Stimulated activated CD4-positive, alpha-beta T cell treated with anti-CD3 and anti-CD28 coated beads, Interleukin-4, amount 100 ng/mL, for 1 hour (primary cell): ENCODE measurements around the gene NRAP.
"Not testable (repeated sequence)": the region's sequence is repeated elsewhere in the genome, so short reads cannot be mapped to it uniquely, and the experiment has no call there.

Source experiments
- DNase-seq: peaks from one replicate; pipeline ENCODE4 v3.0.0-alpha.2; 2020

NRAP gene

DNA sequence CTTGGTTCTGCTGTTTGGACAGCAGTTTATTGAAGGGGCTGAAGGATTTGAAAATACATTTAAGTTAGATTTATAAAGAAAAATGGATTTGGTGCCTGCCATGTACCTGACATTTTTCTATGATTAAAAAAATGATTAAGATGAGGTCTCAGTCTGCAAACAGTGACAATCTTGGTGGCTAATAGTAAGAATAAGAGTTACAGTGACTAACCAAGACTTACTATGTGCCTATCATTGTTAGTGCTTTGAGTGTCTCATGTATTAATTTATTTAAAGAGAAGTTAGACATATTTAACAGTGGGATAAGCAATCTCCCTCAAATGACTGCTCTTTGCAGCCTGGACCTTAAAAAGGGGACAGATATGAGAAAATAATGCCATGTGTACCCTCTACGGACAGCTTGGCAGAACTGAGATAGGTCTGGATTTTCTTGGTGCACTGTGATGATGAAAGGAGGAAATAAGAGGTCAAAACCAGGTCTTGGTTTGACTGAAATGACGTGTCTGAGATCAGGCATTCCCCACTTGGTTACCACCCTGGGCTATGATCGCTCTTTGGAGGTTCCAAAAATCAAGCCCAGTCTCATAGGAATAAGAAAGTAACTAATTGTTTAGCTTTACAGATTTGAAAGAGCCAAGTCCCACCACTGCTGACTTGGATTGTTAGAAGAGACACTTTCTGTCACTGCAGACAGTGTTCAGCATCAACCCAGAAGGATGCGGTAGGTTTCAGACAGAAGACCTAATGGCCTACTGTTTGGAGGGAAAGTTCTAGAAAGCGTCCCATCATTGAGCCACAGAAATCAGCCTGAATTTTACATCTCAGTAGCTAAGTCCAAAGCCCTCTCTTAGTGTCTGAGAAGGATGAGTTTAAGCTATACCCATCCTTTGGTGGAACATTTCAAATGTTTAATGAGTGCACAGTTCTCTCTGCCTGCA is 18.0 kb upstream of the NRAP start:
- no peak for DNase-seq

DNA sequence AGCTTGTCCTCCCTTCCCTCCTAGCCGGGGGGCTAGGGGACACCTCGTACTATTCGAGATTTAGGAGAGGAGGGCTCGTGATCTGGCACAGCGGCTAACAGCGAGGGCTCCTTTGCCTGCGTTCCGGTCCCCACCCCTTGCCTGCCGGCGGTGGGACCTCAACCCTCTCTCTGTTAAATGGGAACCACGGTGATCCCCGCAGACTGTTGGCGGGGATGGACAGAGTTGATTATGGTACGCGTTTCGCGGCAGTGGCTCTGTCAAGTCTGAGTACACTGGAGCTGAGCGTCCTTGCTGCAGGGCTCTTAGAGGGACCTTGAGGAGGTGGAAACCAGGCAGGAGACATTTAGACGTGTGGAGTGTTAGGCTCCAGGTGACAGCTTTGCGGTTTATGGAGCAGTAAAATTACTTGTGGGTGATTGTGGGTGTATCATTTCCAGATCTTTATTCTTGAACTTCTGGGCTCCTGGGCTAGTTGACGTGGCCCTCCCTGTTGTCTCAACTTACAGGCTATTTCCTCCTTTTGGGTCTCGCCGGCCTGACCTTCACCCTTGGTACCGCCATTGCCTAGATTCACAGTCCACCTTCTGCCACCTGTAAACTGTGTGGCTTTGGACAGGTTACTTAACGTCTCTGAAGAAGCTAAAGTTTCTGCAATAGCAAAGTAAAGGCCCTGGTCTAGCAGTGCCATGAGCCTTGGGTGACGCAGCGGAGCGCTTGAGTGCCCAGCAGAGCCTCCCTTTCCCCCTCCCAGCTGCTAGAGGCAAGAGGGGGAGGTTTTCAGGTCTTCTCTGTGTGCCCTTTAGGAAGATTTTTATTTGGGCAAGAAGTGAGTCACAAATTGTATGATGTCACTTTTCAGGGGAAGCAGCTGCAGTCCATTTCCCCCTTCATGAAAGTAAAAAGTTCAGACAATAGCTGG is 16.6 kb upstream of the NRAP start:
- DNase-seq = peak; percentile 18

GRCh38 chr10:113679463-113680189 is 15.8 kb upstream of the NRAP start, which contains the start of gene CASP7:
TSS of gene CASP7 (plus strand) at chr10:113679912. CDS start at chr10:113697494, 17,582 bp downstream.
- DNase-seq = peak; percentile 78

DNA sequence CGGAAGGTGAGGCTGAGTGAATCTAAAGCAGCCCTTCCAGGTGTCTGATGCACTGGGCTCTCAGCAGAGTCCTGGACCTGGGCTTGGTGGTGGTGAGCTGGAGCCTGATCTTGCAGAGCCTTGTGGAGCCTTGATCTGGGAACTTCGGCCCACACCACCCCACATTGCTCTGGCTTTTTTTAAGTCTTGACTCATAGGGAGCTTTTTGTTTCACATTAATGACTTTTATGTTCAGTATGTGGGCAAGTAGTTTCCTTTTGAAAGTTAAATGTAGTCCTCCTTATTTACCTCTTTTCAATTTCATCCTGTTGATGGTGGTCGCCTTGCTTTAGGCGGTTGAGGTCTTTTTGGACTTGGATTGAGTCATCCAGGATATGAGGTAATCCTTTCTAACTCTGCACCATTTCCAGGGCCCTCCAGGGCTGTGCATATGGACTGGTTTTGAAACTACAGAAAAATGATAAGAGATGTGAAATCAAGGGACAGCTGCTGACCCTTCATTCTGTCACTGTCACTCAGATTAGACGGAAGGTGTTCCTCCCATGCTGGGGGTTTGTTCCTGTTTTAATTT is 2.9 kb upstream of the NRAP start:
- DNase-seq = no peak

DNA sequence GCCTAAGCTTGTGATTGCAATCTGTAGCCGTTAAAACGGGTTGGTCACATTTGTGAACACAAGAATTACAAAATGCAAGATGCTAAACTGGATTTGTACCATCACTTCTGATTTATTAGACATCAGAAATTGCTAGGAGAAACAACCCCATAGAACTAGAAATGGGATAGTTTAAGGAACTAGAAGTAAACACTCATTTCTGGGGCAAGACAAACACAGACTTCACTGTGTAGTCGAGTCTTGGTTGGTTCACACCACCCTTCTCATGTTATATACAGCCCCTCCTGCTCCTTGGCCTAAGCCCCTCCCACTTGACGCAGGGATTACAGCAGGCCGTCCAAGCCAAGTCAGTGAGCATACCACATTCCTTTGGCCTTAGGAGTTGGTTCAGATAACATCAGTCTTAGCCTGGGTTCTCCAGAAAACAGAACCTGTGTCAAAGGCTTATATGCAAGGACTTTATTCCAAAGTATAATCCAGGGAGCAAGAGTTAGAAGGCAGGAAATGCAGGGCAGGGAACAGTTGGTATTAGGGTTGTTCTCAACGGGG is 2.0 kb upstream of the NRAP start:
- DNase-seq = no peak

- no peak for DNase-seq
These were observed 1.5 kb upstream of the NRAP start for GRCh38 chr10:113665352-113665751.

- DNase-seq = no peak
These were observed 699 bp downstream of the NRAP start for GRCh38 chr10:113663142-113663541.

GRCh38 chr10:113661332-113661731 is 2.5 kb downstream of the NRAP start:
- no peak for DNase-seq

DNA sequence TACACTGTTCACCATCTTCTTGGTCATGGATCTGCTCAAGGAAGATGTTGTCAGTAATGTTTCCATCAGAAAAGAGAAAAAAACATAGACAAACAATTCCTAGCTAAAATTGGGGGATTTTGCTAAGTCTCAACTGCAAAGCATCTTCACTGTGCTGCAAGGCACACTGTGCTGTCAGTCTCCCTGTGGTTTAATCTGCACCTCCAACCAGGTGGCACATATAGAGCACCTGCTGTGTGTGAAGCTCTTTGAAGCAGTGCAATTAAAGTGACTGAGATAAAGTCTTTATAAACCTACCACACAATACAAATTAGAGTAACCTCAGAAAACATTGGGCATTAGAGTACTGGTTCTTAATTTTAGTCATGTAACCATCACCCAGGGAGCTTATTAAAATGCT is 6.3 kb downstream of the NRAP start:
- no peak for DNase-seq

GRCh38 chr10:113656896-113657295 is 6.9 kb downstream of the NRAP start:
- DNase-seq = no peak

DNA sequence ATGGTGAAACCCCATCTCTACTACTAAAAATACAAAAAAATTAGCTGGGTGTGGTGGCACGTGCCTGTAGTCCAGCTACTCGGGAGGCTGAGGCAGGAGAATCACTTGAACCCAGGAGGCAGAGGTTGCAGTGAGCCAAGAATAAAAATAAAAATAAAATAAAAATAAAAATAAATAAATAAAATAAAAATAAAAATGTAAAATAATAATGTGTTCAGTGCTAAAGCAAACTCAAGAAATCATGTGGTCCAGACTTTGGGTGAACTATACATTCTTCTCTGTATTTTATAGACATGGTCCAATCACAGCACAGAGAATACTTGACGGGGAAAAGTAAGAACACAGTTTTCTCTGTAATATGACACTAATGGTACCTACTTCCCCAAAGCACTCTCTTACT is 11.4 kb downstream of the NRAP start:
- DNase-seq = not testable (repeated sequence)

DNA sequence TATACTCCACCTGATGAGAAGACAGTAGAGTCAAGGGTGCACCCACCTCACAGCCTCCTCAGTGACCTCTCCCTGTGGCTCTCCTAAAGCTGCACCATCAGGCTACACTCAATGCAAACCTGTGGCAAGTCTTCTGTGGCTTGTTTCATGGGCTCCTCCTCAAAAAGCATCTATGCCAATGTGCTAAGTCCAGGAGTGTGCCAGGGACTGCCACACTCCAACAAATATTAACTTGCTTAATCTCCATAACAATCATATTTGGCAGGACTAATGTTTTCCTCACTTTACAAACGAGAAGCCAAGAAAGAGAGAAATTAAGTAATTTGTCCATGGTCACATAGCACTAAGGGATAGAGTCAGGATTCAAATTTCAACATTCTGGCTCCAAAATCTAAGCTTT is 11.9 kb downstream of the NRAP start:
- no peak for DNase-seq

DNA sequence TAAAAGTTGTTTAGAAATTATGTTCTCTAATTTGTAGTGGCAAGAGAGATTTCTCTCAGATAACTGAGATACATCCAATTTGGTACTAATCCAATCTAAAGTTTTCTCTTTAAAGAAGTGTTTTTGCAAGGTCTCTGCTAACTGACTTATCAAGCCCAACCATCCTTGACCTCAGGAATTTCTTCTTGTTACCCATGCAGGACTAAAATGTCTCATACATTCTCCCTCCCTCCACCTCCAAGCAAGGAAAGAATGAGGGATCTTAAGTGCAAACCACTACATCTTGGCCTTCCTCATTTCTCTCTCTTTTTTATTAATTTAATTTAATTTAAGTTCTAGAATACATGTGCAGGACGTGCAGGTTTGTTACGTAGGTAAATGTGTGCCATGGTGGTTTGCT is 12.8 kb downstream of the NRAP start:
- DNase-seq = no peak

DNA sequence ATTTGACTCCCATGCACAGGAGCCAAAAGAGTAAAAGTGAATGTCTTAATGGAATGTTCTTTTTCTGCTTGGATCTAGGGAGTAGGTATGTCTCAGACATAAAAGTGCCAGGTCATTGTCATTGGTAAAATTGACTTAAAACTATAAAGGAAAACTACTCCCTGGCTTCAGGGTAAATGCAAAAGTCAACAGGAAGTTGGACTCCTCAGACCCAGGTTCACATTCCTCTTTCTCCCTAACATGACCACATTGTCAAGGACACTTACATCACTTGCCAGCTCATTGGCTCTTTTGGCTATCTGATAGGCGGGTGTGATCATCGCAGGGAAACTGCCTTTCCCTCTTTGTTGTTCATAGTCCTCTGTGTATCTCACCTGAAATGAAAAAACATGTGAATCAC is 13.7 kb downstream of the NRAP start:
- DNase-seq = no peak

GRCh38 chr10:113648478-113648877 is 15.4 kb downstream of the NRAP start:
- no peak for DNase-seq

GRCh38 chr10:113647812-113648211 is 16.0 kb downstream of the NRAP start:
- no peak for DNase-seq

GRCh38 chr10:113646336-113647201 is 17.3 kb downstream of the NRAP start:
- DNase-seq = no peak

GRCh38 chr10:113644185-113645120 is 19.4 kb downstream of the NRAP start:
- DNase-seq = no peak

- DNase-seq = no peak
These were observed 20.7 kb downstream of the NRAP start for GRCh38 chr10:113643183-113643582.

- DNase-seq = no peak
These were observed 22.1 kb downstream of the NRAP start for GRCh38 chr10:113641702-113642101.
